OCI-LY3 (cell line): ENCODE data around the gene EDAR.
A peak's percentile ranks its signal among the peaks of the same experiment; 100 is the strongest.

Experiments
- H2AFZ ChIP-seq: fragments of 200-600, 300-600 bp; shearing (Covaris generic); 2 replicates; pipeline ENCODE4 v1.6.0; 2014; ENCODE audit warnings: antibody characterized with exemption, low read depth, low read length
- H3K27ac ChIP-seq: fragments of 200-600, 300-600 bp; sonication (generic); 2 replicates; pipeline ENCODE4 v1.5.1; 2014; ENCODE audit warnings: mild to moderate bottlenecking, low read length, moderate library complexity, mixed read lengths
- H3K27me3 ChIP-seq: fragments of 200-600, 300-600 bp; sonication (generic); 2 replicates; pipeline ENCODE4 v1.6.1; 2014; ENCODE audit warnings: low read depth, low read length, mixed read lengths
- H3K36me3 ChIP-seq: fragments of 200-600, 300-600 bp; sonication (generic); replicated peaks from 2 replicates; pipeline ENCODE3; 2014; ENCODE audit warnings: low read depth, low read length, mixed read lengths
- H3K4me1 ChIP-seq: fragments of 300-600, 200-600 bp; sonication (generic); 2 replicates; pipeline ENCODE4 v1.6.1; 2014; ENCODE audit warnings: low read length, mixed read lengths
- H3K4me2 ChIP-seq: fragments of 200-600, 300-600 bp; sonication (generic); 2 replicates; pipeline ENCODE4 v1.6.1; 2014; ENCODE audit warnings: low read length, mixed read lengths
- H3K4me3 ChIP-seq: fragments of 300-600, 200-600 bp; sonication (generic); 2 replicates; pipeline ENCODE4 v1.5.1; 2014; ENCODE audit warnings: antibody characterized with exemption, mild to moderate bottlenecking, low read length, moderate library complexity
- H3K79me2 ChIP-seq: fragments of 300-600, 200-600 bp; shearing (Covaris generic); 2 replicates; pipeline ENCODE4 v1.6.1; 2014; ENCODE audit warnings: mild to moderate bottlenecking, low read length, mixed read lengths
- H3K9ac ChIP-seq: fragments of 300-600, 200-600 bp; shearing (Covaris generic); 2 replicates; pipeline ENCODE4 v1.6.0; 2014; ENCODE audit warnings: mild to moderate bottlenecking, low read length, moderate library complexity
- H3K9me3 ChIP-seq: fragments of 200-600, 300-600 bp; shearing (Covaris generic); 2 replicates; pipeline ENCODE4 v1.6.1; 2014; ENCODE audit warnings: low read length, mixed read lengths; ENCODE audit not compliant: insufficient read depth
- H4K20me1 ChIP-seq: fragments of 200-600, 300-600 bp; sonication (generic); 2 replicates; pipeline ENCODE4 v1.6.1; 2016; ENCODE audit warnings: low read length, mixed read lengths; ENCODE audit not compliant: insufficient read depth
- EZH2phosphoT487 ChIP-seq: fragments of 200-600 bp; shearing (Covaris generic); IDR thresholded peaks from 2 replicates; pipeline ENCODE4 v1.6.1; 2018; ENCODE audit warnings: antibody characterized with exemption, mixed run types, low read depth
- TF ChIP-seq, protein P1 (sequence below): fragments of 200-600, 300-600 bp; sonication (generic); IDR thresholded peaks from 2 replicates; pipeline ENCODE4 v1.5.1; 2014; ENCODE audit warnings: antibody characterized with exemption, low read length, low read depth

The EDAR gene

GRCh38 chr2:109031476-109032228 lies 42.6 kb upstream of the EDAR start:
- Histone ChIP-seq H3K4me3 (peak overlapping the region; percentile 78), H3K27me3 (peaks cover 4% of the 10 kb centered on the region; the same call in 1 of the 2 replicates), H3K4me1 (peaks cover 3% of the 10 kb centered on the region; the same call in 1 of the 2 replicates), H3K9me3 (no peaks in the 10 kb centered on the region), H3K4me2 (peak overlapping the region; percentile 82), H3K79me2 (no peaks in the 10 kb centered on the region), H2AFZ (peak overlapping the region; percentile 97), H3K27ac (no peak overlapping the region), H3K36me3 (no peaks in the 10 kb centered on the region), H3K9ac (peak overlapping the region; percentile 48), H4K20me1 (no peaks in the 10 kb centered on the region)
- no peak for TF ChIP-seq EZH2phosphoT487

GRCh38 chr2:109030870-109031475 lies 42.0 kb upstream of the EDAR start:
- Histone ChIP-seq H3K4me2 (peak overlapping the region; percentile 82), H3K27ac (no peak overlapping the region), H3K27me3 (peaks cover 2% of the 10 kb centered on the region; the same call in 1 of the 2 replicates), H4K20me1 (no peaks in the 10 kb centered on the region), H2AFZ (peak overlapping the region; percentile 97; the same call in 1 of the 2 replicates), H3K79me2 (no peaks in the 10 kb centered on the region), H3K4me3 (peak overlapping the region; percentile 78), H3K4me1 (peaks cover 3% of the 10 kb centered on the region; the same call in 1 of the 2 replicates), H3K9ac (peak overlapping the region; percentile 48; the same call in 1 of the 2 replicates), H3K36me3 (no peaks in the 10 kb centered on the region), H3K9me3 (no peaks in the 10 kb centered on the region)
- TF ChIP-seq, protein P1, sequence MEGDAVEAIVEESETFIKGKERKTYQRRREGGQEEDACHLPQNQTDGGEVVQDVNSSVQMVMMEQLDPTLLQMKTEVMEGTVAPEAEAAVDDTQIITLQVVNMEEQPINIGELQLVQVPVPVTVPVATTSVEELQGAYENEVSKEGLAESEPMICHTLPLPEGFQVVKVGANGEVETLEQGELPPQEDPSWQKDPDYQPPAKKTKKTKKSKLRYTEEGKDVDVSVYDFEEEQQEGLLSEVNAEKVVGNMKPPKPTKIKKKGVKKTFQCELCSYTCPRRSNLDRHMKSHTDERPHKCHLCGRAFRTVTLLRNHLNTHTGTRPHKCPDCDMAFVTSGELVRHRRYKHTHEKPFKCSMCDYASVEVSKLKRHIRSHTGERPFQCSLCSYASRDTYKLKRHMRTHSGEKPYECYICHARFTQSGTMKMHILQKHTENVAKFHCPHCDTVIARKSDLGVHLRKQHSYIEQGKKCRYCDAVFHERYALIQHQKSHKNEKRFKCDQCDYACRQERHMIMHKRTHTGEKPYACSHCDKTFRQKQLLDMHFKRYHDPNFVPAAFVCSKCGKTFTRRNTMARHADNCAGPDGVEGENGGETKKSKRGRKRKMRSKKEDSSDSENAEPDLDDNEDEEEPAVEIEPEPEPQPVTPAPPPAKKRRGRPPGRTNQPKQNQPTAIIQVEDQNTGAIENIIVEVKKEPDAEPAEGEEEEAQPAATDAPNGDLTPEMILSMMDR = no peak
- TF ChIP-seq EZH2phosphoT487 = no peak

DNA sequence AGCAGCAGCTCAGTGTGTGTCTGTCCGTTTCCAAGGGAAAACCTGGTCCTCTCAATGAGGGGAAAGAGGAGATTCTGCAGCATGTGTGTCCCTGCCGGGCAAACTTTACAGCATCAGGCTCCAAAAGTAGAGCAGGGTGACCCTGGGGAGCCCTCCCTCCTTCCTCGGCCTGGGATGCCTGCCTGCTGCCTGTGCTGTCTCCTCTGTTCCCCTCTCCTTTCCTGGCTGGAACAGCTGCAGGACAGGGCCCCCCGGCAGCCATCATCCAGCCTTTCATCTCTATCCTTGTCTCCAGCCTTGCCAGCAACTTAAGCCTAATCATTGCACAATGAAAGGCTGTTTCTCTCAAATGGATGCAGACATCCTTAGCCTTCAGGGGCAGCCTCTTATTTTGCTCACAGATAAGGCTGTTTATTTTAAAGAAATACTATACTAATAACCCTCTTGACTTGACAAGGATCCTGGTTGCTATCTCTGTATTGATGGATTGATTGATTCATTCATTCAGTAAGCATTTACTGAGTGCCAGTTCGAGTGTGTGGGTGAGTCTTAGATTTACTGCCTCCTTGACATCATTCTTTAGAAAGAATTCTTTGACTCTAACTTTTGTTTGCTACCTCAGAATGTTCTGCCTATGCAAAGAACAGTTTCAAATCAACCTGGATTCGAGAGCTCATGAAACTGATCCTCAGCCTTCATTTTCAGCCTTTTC lies 40.6 kb upstream of the EDAR start:
- Histone ChIP-seq H3K4me2 (no peak overlapping the region), H3K27ac (no peak overlapping the region), H2AFZ (no peak overlapping the region), H3K36me3 (no peaks in the 10 kb centered on the region), H3K9me3 (no peaks in the 10 kb centered on the region), H3K27me3 (no peaks in the 10 kb centered on the region), H3K79me2 (no peaks in the 10 kb centered on the region), H4K20me1 (no peaks in the 10 kb centered on the region), H3K4me1 (peaks cover 3% of the 10 kb centered on the region; the same call in 1 of the 2 replicates), H3K9ac (no peak overlapping the region), H3K4me3 (no peak overlapping the region)
- TF ChIP-seq EZH2phosphoT487 = no peak
- TF ChIP-seq, protein P1 = no peak

- no peaks in the 10 kb centered on the region for H3K9me3 ChIP-seq
- no peak overlapping the region for H3K27ac ChIP-seq
- TF ChIP-seq EZH2phosphoT487 = no peak
- TF ChIP-seq, protein P1 = no peak
- no peaks in the 10 kb centered on the region for H3K79me2 ChIP-seq
- H3K4me1 ChIP-seq = peaks cover 3% of the 10 kb centered on the region; the same call in 1 of the 2 replicates
- H3K4me3 ChIP-seq = no peak overlapping the region
- no peaks in the 10 kb centered on the region for H3K27me3 ChIP-seq
- no peaks in the 10 kb centered on the region for H3K36me3 ChIP-seq
- H4K20me1 ChIP-seq = no peaks in the 10 kb centered on the region
- no peak overlapping the region for H3K9ac ChIP-seq
- no peak overlapping the region for H2AFZ ChIP-seq
- no peak overlapping the region for H3K4me2 ChIP-seq
Measured at GRCh38 chr2:109028738-109029489, 39.9 kb upstream of the EDAR start.
